HG02840 (cell line): Measurements from ENCODE around the gene DLG2.

Source experiments
- ATAC-seq: cut with Tn5 transposase; IDR thresholded peaks from one replicate; pipeline ENCODE4 v1.9.1; 2021; ENCODE audit warnings: mild to moderate bottlenecking, moderate library complexity, moderate number of reproducible peaks; ENCODE audit not compliant: unreplicated experiment, low FRiP score

Gene DLG2

GRCh38 chr11:84722583-84723108, 904.5 kb downstream of the DLG2 start:
- no peak for ATAC-seq

- no peak for ATAC-seq
Measured at GRCh38 chr11:84721561-84721961, 905.6 kb downstream of the DLG2 start.

- no peak for ATAC-seq
Measured at GRCh38 chr11:84720706-84721402, 906.3 kb downstream of the DLG2 start.

GRCh38 chr11:84719935-84720577, 907.1 kb downstream of the DLG2 start:
- no peak for ATAC-seq

- peak; percentile 82 for ATAC-seq
Measured at GRCh38 chr11:84714316-84714780, 912.8 kb downstream of the DLG2 start.

- no peak for ATAC-seq
Measured at GRCh38 chr11:84691830-84692229, 935.3 kb downstream of the DLG2 start.

GRCh38 chr11:84687433-84687832, 939.7 kb downstream of the DLG2 start:
- ATAC-seq: no peak

GRCh38 chr11:84686716-84687115, 940.4 kb downstream of the DLG2 start:
- ATAC-seq: no peak

GRCh38 chr11:84685976-84686375, 941.2 kb downstream of the DLG2 start:
- ATAC-seq: no peak

GRCh38 chr11:84685149-84685548, 942.0 kb downstream of the DLG2 start:
- ATAC-seq: no peak

- no peak for ATAC-seq
Measured at GRCh38 chr11:84681456-84681855, 945.7 kb downstream of the DLG2 start.

GRCh38 chr11:84675396-84676025, 951.6 kb downstream of the DLG2 start:
- ATAC-seq: no peak

- no peak for ATAC-seq
Measured at GRCh38 chr11:84673753-84674152, 953.4 kb downstream of the DLG2 start.

GRCh38 chr11:84671325-84671999, 955.7 kb downstream of the DLG2 start:
- no peak for ATAC-seq

GRCh38 chr11:84663731-84664130, 963.4 kb downstream of the DLG2 start:
- ATAC-seq: no peak

GRCh38 chr11:84660257-84660977, 966.7 kb downstream of the DLG2 start:
- ATAC-seq: no peak

- no peak for ATAC-seq
Measured at GRCh38 chr11:84655712-84656111, 971.4 kb downstream of the DLG2 start.

- ATAC-seq: no peak
Measured at GRCh38 chr11:84648471-84648870, 978.7 kb downstream of the DLG2 start.

GRCh38 chr11:84645988-84646694, 981.0 kb downstream of the DLG2 start:
- no peak for ATAC-seq

- ATAC-seq: no peak
Measured at GRCh38 chr11:84642500-84642899, 984.6 kb downstream of the DLG2 start.
